ENCODE results near the gene PRAME.

DNA sequence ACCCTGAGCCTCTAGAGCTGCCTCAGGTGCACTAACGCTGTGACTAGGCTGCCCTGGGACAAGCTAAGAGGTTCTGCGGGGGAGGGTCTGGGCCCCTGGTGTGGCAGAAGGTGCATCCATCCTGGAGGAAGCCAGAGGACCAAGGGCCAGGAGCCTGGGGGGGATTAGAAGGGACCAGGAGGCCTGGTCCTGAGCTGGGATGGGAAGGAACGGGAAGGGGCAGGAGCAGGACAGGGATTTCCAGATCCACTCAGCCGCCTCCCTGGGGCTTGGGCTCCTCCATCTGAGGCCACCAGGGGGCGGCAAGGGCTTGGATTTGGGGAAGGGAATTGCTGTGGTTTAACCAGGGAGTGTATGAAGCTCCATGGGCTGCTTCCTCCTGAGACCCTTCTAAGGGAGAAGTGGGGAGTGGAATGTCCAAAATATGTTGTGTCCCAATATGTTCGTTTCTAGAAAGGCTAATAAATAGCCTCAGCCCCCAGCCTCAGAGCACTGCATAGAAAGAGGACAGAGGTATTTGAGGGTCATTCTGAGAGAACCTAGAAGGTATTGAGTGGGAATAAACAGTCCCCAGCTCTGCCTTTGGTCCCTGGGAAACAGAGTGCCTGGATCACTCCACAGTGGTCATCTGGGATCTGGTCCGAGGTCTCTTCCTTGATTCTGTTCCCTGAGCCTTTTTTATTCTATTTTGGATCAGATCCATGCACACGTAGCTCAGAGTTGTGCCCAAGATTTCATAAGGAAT lies 17.4 kb upstream of the PRAME start:
- TF ChIP-seq, protein P1, sequence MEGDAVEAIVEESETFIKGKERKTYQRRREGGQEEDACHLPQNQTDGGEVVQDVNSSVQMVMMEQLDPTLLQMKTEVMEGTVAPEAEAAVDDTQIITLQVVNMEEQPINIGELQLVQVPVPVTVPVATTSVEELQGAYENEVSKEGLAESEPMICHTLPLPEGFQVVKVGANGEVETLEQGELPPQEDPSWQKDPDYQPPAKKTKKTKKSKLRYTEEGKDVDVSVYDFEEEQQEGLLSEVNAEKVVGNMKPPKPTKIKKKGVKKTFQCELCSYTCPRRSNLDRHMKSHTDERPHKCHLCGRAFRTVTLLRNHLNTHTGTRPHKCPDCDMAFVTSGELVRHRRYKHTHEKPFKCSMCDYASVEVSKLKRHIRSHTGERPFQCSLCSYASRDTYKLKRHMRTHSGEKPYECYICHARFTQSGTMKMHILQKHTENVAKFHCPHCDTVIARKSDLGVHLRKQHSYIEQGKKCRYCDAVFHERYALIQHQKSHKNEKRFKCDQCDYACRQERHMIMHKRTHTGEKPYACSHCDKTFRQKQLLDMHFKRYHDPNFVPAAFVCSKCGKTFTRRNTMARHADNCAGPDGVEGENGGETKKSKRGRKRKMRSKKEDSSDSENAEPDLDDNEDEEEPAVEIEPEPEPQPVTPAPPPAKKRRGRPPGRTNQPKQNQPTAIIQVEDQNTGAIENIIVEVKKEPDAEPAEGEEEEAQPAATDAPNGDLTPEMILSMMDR (conservative IDR thresholded peaks at IDR 0.05) = peak; percentile 96
- no peak for TF ChIP-seq ZFX (IDR thresholded peaks at IDR 0.05)
